Measurements from ENCODE around the gene LRMDA. TPM values are rescaled to one million over a fixed set of nuclear protein-coding genes. Genes with fewer than 3 reads are reported as not detected.

The LRMDA gene
- total RNA-seq, 2 donors from 2014 or later = 12.2 to 25.4 TPM

- TF ChIP-seq POLR2A (IDR thresholded peaks at IDR 0.05) (no peak), CTCF (IDR thresholded peaks at IDR 0.05) (no peak)
- Histone ChIP-seq H3K27ac (no peak overlapping the region), H3K27me3 (no peaks in the 10 kb centered on the region), H3K36me3 (replicated peaks in 1 of 2; ENCODE audit: insufficient read depth in 1 of 2, low read depth in 2 of 2) (no peaks in the 10 kb centered on the region), H3K9me3 (no peaks in the 10 kb centered on the region), H3K4me3 (no peak overlapping the region), H3K4me1 (no peaks in the 10 kb centered on the region)
- ATAC-seq = no peak
- intact Hi-C loops (cut with DNase I) = no loop called here
- 90 to 94% methylated on average over 1 of the region's 1 CpG for WGBS, 2 donors
- no peak for DNase-seq
Measured at GRCh38 chr10:76447578-76447977, 1016.2 kb downstream of the LRMDA start.

- Histone ChIP-seq H3K27ac (no peak overlapping the region), H3K4me3 (no peak overlapping the region), H3K9me3 (no peaks in the 10 kb centered on the region), H3K36me3 (replicated peaks in 1 of 2; ENCODE audit: insufficient read depth in 1 of 2, low read depth in 2 of 2) (no peaks in the 10 kb centered on the region), H3K27me3 (no peaks in the 10 kb centered on the region), H3K4me1 (peaks cover 5% of the 10 kb centered on the region)
- ATAC-seq = no peak
- 97 to 100% methylated on average over 2 of the region's 2 CpGs for WGBS, 2 donors
- TF ChIP-seq POLR2A (IDR thresholded peaks at IDR 0.05) (no peak), CTCF (IDR thresholded peaks at IDR 0.05) (no peak)
- intact Hi-C loops (cut with DNase I) = no loop called here
- no peak for DNase-seq
Measured at GRCh38 chr10:76451911-76452310, 1020.5 kb downstream of the LRMDA start.

GRCh38 chr10:76453332-76453731, 1021.9 kb downstream of the LRMDA start:
- H3K4me1 ChIP-seq = peaks cover 5% of the 10 kb centered on the region
- intact Hi-C loops (cut with DNase I) = no loop called here
- no peaks in the 10 kb centered on the region for H3K36me3 ChIP-seq (replicated peaks in 1 of 2; ENCODE audit: insufficient read depth in 1 of 2, low read depth in 2 of 2)
- ATAC-seq = no peak
- no peak overlapping the region for H3K4me3 ChIP-seq
- H3K27me3 ChIP-seq = no peaks in the 10 kb centered on the region
- no peaks in the 10 kb centered on the region for H3K9me3 ChIP-seq
- TF ChIP-seq POLR2A (IDR thresholded peaks at IDR 0.05) (no peak), CTCF (IDR thresholded peaks at IDR 0.05) (no peak)
- 91 to 100% methylated on average over 1 of the region's 1 CpG for WGBS, 2 donors
- DNase-seq = no peak
- H3K27ac ChIP-seq = no peak overlapping the region

- Histone ChIP-seq H3K4me3 (no peak overlapping the region), H3K27me3 (no peaks in the 10 kb centered on the region), H3K4me1 (peaks cover 5% of the 10 kb centered on the region), H3K27ac (no peak overlapping the region), H3K36me3 (replicated peaks in 1 of 2; ENCODE audit: insufficient read depth in 1 of 2, low read depth in 2 of 2) (no peaks in the 10 kb centered on the region), H3K9me3 (no peaks in the 10 kb centered on the region)
- 82 to 84% methylated on average over 4 of the region's 4 CpGs for WGBS, 2 donors
- intact Hi-C loops (cut with DNase I) = no loop called here
- ATAC-seq (no peak), DNase-seq (no peak)
- TF ChIP-seq CTCF (IDR thresholded peaks at IDR 0.05) (no peak), POLR2A (IDR thresholded peaks at IDR 0.05) (no peak)
Measured at GRCh38 chr10:76453997-76454396, 1022.6 kb downstream of the LRMDA start.

- Histone ChIP-seq H3K27ac (no peak overlapping the region), H3K4me1 (peaks cover 5% of the 10 kb centered on the region), H3K4me3 (no peak overlapping the region), H3K27me3 (no peaks in the 10 kb centered on the region), H3K9me3 (no peaks in the 10 kb centered on the region), H3K36me3 (replicated peaks in 1 of 2; ENCODE audit: insufficient read depth in 1 of 2, low read depth in 2 of 2) (no peaks in the 10 kb centered on the region)
- no peak for ATAC-seq
- WGBS, 2 donors = 84% methylated on average over 5 of the region's 5 CpGs
- TF ChIP-seq POLR2A (IDR thresholded peaks at IDR 0.05) (no peak), CTCF (IDR thresholded peaks at IDR 0.05) (no peak)
- peak in 1 of 4 donors; percentile 16 for DNase-seq
- intact Hi-C loops (cut with DNase I) = no loop called here
Measured at GRCh38 chr10:76454506-76455140, 1023.2 kb downstream of the LRMDA start.

Measured in body of pancreas (tissue), 4 donors.